Right ventricle myocardium inferior (tissue), 1 donor: ENCODE results near the gene LRRC71. TPM values are rescaled to one million over a fixed set of nuclear protein-coding genes. Genes with fewer than 3 reads are reported as not detected.
A peak's percentile ranks its signal among the peaks of the same experiment; 100 is the strongest.

ENCODE experiments used
- ATAC-seq: fragments of 200-7000 bp; cut with Tn5 transposase; one replicate; pipeline ENCODE4 v1.9.1; 2020; ENCODE audit warnings: mild to moderate bottlenecking, moderate library complexity
- DNase-seq: peaks from one replicate; pipeline ENCODE4 v3.0.0; 2021; ENCODE audit errors: missing footprints
- intact Hi-C: fragments of 100-400 bp; cut with DNase I; formaldehyde crosslinking; loops from one replicate; pipeline ENCODE4 v1.11.0; 2022
- total RNA-seq: library from RNA; stranded (reverse); fragmentation: NEBNext Ultra II Directional; extraction: Animal tissue kit (Norgen Biotek cat#: 25700); gene quantifications from one replicate; pipeline ENCODE4 v1.2.1, GENCODE V29; 2021
- donor health status: DM: no; HTN: yes; CAD: no; lungs with severe emphysema.

The LRRC71 gene
- total RNA-seq, 1 donor from 2014 or later: not detected

DNA sequence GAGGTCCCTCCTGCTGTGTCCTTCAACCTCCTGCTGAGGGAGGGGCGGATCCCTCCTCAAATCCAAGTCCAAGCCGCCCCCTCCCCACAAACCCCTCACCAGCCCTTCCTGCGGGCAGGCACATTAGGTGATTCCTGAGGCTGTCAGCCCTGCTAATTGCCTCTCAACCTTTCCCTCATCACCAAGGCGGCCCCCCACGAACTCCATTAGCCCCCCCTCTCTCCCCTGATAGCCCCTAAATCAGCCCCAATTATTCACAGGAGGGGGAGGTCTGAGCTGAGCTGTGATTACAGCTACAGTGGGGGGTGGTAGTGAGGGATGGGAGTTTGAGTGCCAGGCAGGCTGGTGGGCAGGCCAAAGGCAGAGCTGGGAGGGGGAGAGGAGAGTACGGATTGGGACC lies 32.7 kb upstream of the LRRC71 start:
- no peak for ATAC-seq
- DNase-seq: no peak
- intact Hi-C loops: loop anchor here (5.0 kb wide), 1 partner anchor 80 kb away; no protein-coding TSS in a partner anchor

DNA sequence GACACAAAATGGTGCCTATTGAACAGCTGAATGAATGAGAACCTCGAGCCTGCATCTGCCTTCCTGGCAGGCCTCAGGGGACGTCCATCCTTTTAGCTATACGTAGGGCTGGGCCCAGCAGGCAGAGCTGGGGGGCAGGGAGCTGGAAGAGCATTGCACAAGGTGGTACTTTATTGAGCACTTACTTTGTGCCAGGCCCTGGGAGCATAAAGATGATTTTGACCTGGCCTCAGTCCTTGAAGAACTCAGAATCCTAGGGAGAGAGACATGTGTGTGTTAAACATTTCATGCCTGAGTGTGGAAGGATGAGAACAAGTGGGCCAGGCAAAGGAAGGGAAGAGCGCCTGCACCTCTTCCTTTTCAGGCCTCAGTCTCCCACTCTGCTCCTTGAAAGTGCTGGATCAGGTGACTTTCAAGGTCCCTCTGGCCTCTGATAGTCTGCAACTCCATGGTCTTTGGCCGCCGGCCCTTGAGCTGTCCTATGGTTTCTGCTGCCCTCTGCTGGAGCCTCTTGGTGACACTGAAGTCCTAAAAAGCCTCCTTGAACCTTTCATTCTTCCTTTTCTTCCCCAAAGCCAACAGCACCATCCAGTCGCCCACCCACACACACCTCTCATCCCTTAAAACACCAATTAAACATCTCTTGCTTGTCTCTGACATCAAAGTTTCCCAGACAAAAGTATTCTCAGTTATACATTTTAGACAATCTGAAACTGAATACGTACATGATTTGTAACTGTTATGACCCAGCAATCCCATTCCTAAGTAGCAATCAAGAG lies 30.4 kb upstream of the LRRC71 start:
- DNase-seq (peak; percentile 89), ATAC-seq (peak; percentile 36)
- intact Hi-C loops: loop anchor here (2.0 to 10.0 kb wide), 4 partner anchors 49 to 203 kb away; no protein-coding TSS in a partner anchor

DNA sequence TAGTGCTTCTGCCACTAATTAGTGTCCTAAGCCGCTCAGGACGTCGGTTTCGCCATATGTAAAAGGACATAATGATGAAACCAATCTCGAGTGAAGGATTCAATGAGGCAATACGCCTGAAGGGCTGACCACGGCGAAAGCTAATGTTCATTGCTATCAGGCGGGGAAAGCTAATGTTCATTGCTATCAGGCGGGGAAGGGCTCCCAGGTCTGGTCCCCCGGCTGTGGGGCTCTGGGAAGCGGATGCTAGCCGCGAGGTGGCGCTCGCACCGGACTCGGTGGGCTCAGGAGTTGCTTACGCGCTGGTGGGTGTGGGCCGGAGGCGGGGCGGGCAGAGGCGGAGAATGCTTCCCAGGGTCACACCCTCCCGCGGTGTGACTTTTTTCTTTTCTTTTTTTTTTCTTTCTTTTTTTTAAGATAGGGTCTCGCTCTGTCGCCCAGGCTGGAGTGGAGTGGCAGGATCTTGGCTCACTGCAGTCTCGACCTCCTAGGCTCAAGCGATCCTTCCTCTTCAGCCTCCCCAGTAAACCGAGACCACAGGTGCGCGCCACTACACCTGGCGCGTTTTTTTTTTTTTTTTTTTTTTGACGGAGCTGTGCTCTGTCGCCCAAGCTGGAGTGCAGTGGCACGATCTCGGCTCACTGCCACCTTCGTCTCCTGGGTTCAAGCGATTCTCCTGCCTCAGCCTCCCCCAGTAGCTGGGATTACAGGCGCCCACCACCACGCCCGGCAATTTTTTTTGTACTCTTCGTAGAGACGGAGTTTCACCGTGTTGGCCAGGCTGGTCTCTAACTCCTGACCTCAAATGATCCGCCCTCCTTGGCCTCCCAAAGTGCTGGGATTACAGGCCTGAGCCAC lies 28.0 kb upstream of the LRRC71 start:
- intact Hi-C loops: loop anchor here (1.0 to 10.0 kb wide), 3 partner anchors 28 to 205 kb away; partner anchors contain the start of gene LRRC71
- ATAC-seq: peak; percentile 89

GRCh38 chr1:156893048-156893953 lies 27.1 kb upstream of the LRRC71 start, which contains the start of gene PEAR1:
TSS of gene PEAR1 (plus strand) at chr1:156893718. CDS start at chr1:156903927, 10,209 bp downstream.
- ATAC-seq: peak; percentile 27
- peak; percentile 72 for DNase-seq
- intact Hi-C loops: loop anchor here (5.0 to 10.0 kb wide), 2 partner anchors 182 to 206 kb away; no protein-coding TSS in a partner anchor

More for the DNA sequence above, 28.0 kb upstream of the LRRC71 start:
- DNase-seq: peak; percentile 94

DNA sequence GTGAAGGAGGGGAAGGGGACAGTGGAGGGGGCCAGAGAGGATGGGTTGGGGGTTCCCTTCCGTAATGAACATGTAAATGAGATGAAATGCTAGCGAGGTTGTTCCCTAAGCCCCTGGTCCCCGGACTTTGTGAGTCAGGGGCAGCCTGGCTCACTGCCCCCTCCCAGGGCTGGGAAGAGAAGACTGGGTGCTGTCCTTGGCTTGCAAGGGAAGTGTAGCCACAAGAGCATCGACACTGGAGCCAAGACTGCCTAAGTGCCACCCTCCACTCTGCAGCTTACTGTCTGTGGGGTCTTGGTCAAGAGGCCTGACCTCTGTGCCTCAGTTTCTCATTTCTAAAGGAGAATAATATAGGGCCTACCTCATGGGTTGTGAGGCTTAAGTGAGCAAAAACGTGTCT lies 26.4 kb upstream of the LRRC71 start:
- ATAC-seq: no peak
- DNase-seq: no peak
- intact Hi-C loops: loop anchor here (5.0 to 10.0 kb wide), 2 partner anchors 181 to 207 kb away; no protein-coding TSS in a partner anchor

DNA sequence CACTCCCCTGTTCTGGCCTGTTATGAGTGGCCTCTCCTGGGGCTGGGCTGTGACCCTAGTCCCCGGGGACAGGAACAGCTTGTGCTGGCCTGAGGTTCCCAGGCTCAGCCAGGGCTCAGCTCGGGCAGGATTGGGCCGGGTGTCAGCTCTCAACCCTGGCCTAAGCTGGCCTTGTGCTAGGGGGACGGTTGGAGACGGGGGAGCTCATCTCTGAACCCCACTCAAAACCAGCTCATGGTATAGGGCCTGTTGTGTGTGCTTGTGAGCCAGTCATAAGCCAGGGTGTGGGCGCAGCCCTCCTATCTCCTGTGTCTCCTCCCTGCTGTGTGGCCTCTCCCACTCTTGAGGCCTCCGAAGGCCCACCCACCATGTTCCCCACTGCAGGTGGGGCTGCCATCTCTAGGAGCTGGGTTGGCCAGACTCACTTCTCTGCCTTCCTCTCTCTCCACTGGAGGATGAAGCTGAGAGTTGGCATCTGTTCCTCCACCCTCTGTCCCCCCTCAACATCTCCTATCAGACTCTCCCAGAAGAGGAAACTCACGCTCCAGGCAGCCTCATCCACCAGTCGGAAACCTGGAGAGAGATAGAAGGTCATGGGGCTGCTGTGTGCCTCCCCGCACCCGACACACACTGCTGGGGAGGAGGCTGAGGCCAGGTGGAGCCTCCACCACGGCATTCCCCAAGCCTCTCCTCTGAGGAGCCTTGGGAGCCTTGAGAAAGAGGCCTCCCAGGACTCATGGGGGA lies 25.5 kb upstream of the LRRC71 start:
- intact Hi-C loops: loop anchor here (5.0 to 10.0 kb wide), 2 partner anchors 180 to 208 kb away; no protein-coding TSS in a partner anchor
- DNase-seq (peak; percentile 73), ATAC-seq (peak; percentile 33)

- no peak for ATAC-seq
- intact Hi-C loops: loop anchor here (10.0 kb wide), 1 partner anchor 179 kb away; no protein-coding TSS in a partner anchor
- peak; percentile 30 for DNase-seq
These were observed 25.0 kb upstream of the LRRC71 start for GRCh38 chr1:156895455-156895812.

GRCh38 chr1:156895927-156896326 lies 24.5 kb upstream of the LRRC71 start:
- intact Hi-C loops: loop anchor here (10.0 kb wide), 1 partner anchor 179 kb away; no protein-coding TSS in a partner anchor
- DNase-seq: peak; percentile 49
- no peak for ATAC-seq

DNA sequence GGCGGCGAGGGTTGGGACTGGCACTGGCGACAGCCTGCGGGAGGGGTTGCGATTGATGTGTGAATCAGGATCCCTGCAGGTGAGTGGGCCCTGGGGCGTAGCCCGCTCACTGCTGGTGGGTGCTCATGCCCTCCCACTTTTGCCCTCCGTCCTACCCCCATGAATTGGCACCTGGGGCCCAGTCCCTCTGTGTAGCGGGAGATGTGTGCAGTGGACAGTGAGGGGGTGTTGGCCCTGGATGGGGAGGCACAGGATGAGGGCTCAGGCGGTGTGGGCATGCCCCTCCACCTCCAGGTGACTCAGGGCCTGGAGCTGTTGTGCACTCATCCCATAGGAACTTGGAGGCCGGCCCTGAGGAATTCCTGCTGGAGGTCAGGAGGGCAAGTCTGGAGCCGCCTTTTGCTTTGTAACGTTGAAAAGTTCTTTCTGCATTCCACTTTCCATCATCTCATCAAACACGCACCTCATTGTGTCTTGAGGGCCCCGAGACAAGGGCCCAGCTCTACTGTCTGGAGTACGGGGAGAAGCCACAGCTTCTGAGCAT lies 23.9 kb upstream of the LRRC71 start:
- no peak for ATAC-seq
- DNase-seq: peak; percentile 55
- intact Hi-C loops: loop anchor here (10.0 kb wide), 1 partner anchor 178 kb away; no protein-coding TSS in a partner anchor

GRCh38 chr1:156897078-156897825 lies 23.2 kb upstream of the LRRC71 start:
- ATAC-seq: no peak
- intact Hi-C loops: loop anchor here (10.0 kb wide), 1 partner anchor 178 kb away; no protein-coding TSS in a partner anchor
- peak; percentile 67 for DNase-seq

- DNase-seq (peak; percentile 82), ATAC-seq (peak; percentile 33)
- intact Hi-C loops: loop anchor here (10.0 kb wide), 1 partner anchor 177 kb away; no protein-coding TSS in a partner anchor
These were observed 22.3 kb upstream of the LRRC71 start for GRCh38 chr1:156898161-156898566.

DNA sequence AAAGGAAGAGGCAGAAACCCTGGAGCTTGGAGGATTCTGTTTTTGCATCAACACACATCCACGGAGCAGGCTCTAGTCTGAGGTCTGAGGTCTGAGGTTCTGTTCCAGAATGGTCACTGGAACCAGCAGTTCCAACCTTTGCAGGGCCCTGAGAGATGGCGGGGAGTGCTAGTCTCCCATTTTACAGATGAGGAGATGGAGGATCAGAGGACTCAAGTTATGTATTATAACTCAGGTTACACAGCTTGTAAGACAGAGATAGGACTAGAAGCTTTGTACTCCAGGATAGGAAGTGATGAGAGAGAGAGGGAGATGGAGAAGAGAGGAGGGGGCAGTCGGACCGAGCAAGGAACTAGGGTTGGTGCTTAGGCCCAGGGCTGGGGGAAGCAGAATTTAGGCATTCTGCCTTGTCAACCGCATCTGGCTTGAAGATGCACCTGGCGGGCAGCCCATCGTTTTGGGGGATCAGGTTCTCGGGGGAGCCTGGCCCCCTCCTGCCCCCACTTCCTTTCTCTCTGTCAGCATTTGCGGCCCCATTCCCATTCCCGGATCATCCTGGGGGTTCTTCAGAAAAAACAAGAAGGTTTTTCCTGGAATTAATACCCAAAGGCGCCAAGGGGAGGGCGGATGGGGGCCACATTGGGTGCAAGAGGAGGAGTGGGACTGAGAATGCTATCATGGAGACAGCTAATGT lies 21.3 kb upstream of the LRRC71 start:
- ATAC-seq (no peak), DNase-seq (peak; percentile 11)
- intact Hi-C loops: loop anchor here (10.0 kb wide), 1 partner anchor 176 kb away; no protein-coding TSS in a partner anchor

DNA sequence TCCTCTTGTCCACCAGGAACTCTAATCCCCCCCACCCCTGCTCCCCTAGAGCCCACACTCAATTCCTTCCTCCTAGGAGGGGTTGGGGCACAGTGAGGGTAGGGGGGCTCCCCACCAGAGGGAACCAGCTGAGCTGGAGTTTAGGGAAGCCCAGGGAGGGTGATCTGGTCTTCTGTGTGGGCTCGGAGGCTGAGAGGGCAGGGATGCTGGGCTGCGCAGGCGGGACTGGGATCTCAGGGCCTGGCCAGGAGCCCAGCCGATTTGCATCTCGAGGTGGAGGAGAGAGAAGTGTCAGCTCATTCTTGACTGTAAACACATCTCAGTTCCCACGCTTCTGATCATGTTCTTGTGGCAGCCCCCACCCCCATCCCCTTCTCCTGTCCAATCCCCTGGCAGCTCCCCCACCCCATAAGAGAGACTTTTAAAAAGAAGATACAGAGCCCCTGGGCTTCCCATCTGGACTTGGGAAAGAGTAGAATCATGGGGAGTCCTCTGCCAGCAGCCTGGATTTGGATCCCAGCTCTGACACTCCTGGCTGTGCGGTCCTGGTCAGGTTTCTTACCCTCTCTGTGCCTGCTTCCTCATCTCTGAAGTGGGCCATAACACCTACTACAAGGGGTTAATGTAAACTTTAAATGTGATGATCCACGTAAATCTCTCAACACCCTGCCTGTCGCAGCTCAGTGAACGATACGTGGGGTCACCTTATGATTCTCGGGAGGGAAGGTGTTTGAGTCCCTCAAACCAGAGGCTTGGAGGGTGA lies 20.3 kb upstream of the LRRC71 start:
- DNase-seq (peak; percentile 53), ATAC-seq (no peak)
- intact Hi-C loops: loop anchor here (10.0 kb wide), 1 partner anchor 175 kb away; no protein-coding TSS in a partner anchor

DNA sequence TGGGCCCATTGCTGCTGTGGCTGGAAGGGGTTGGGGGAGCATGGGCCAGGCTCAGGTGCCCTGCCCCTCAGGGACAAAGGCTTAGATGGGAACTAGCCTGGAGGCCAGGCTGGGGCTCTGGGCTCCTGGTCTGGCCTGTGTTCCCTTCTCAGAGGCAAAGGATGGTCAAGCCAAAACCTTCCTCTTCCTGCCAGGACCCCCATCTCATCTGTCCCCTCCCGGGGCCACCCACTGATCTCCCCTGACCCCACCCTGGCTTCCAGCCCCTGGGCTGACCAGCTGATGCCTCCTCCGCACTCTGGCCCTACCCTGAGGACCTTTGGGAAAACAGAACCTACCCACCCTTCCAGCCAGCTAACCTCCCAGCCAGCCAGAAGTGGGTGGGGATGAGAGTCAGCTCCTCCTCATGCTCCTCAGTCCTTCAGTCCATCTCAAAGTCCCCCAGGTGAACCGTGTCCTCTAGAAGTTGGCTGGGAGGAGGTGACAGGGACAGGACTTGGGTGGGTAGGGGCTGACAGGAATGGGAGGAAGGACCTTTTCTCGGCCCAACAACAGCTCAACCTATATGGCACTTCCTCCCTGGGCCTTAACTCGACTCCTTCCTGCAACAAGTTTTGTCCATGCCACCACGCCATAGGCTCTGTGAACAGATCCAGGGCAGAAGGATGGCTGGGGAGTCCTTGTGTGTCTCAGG lies 19.4 kb upstream of the LRRC71 start:
- DNase-seq: no peak
- ATAC-seq: no peak
- intact Hi-C loops: no loop called here
